Chondrocyte (in vitro differentiated cells): Measurements from ENCODE around the gene CALM1. TPM values are rescaled to one million over a fixed set of nuclear protein-coding genes. Genes with fewer than 3 reads are reported as not detected.

Source experiments
- DNase-seq: peaks from one replicate; pipeline ENCODE4 v3.0.0; 2021; ENCODE audit warnings: mixed read lengths, low spot score
- H3K27ac Mint-ChIP-seq: one replicate; pipeline ENCODE4 v1.8.0; 2021; ENCODE audit warnings: mild to moderate bottlenecking, moderate library complexity, mixed read lengths; ENCODE audit not compliant: unreplicated experiment
- H3K27me3 Mint-ChIP-seq: 2 replicates; pipeline ENCODE4 v1.8.0; 2021; ENCODE audit warnings: low read depth, mixed read lengths
- H3K36me3 Mint-ChIP-seq: 2 replicates; pipeline ENCODE4 v1.8.0; 2021; ENCODE audit warnings: low read depth, mixed read lengths
- H3K4me1 Mint-ChIP-seq: 2 replicates; pipeline ENCODE4 v1.8.0; 2021; ENCODE audit warnings: low read depth, mild to moderate bottlenecking, mixed read lengths
- H3K4me3 Mint-ChIP-seq: one replicate; pipeline ENCODE4 v1.8.0; 2021; ENCODE audit warnings: mild to moderate bottlenecking, moderate library complexity, mixed read lengths; ENCODE audit not compliant: unreplicated experiment
- H3K9me3 Mint-ChIP-seq: 2 replicates; pipeline ENCODE4 v1.8.0; 2021; ENCODE audit warnings: low read depth, mixed read lengths
- total RNA-seq: library from RNA; stranded (reverse); gene quantifications from 3 replicates; pipeline ENCODE4 v1.2.1, GENCODE V29; 2021
- TF ChIP-seq, protein P1 (sequence below): fragments of 200-600 bp; sonication (generic); IDR thresholded peaks from 2 replicates; pipeline ENCODE4 v1.5.0; 2021; ENCODE audit warnings: antibody characterized with exemption, mild to moderate bottlenecking, moderate library complexity

The CALM1 gene
- total RNA-seq, 1 donor from 2014 or later = 273 TPM

DNA sequence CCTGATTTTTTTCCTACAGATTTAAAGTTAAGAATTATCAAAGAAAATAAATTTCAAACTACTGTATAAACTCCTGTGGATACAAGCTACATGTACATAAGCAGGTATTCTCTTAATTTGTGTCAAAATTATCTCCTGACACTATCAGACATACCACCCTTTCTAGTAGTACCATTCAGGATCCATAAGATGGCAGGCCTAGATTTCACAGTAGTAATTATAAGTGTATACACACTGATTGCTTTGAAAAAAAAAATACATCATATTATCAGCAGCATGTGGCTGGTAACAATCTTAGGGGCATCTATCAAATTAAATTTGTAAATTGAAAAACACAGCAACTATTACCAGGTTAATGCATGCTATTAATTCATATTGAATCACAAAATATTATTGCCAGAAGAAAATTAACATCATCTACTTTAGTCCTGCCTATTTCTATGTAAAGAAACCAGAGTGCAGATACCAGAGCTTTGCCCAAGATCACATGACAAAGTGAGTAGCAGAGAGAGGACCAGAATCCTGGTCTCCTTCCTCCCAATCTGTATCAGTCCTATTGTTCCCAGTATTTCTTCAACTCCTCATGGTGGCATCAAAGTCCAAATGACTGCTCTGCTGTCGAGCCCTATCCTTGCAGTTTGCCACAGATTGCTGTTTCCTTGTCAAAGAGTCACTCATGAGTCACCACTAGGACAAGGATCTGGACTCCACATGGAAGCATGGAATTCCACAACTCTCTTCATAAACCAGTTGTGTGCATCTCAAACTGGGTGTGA lies 27.7 kb upstream of the CALM1 start:
- Mint-ChIP-seq H3K27ac (no peak overlapping the region), H3K4me1 (no peaks in the 10 kb centered on the region), H3K27me3 (no peaks in the 10 kb centered on the region), H3K36me3 (no peaks in the 10 kb centered on the region), H3K9me3 (no peaks in the 10 kb centered on the region), H3K4me3 (no peak overlapping the region)
- DNase-seq = no peak
- TF ChIP-seq, protein P1, sequence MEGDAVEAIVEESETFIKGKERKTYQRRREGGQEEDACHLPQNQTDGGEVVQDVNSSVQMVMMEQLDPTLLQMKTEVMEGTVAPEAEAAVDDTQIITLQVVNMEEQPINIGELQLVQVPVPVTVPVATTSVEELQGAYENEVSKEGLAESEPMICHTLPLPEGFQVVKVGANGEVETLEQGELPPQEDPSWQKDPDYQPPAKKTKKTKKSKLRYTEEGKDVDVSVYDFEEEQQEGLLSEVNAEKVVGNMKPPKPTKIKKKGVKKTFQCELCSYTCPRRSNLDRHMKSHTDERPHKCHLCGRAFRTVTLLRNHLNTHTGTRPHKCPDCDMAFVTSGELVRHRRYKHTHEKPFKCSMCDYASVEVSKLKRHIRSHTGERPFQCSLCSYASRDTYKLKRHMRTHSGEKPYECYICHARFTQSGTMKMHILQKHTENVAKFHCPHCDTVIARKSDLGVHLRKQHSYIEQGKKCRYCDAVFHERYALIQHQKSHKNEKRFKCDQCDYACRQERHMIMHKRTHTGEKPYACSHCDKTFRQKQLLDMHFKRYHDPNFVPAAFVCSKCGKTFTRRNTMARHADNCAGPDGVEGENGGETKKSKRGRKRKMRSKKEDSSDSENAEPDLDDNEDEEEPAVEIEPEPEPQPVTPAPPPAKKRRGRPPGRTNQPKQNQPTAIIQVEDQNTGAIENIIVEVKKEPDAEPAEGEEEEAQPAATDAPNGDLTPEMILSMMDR = peak; percentile 42

DNA sequence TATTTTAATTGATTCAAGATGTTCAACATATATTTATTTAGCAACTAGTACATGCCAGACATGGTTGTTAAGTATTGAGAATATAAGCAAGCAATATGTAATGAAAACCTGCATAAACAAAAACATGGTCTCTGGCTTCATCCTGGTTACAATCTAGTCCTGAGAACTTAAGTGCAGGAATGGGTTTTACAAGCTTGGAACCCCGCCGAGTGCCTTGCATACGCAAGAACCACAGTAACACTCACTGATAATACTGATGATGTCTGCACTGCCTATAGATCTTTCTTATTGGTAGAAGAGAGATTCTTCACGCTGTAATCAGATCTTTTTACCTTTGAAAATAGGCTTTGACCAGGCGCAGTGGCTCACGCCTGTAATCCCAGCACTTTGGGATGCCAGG lies 22.9 kb upstream of the CALM1 start:
- no peak for DNase-seq
- no peaks in the 10 kb centered on the region for H3K27me3 Mint-ChIP-seq
- no peaks in the 10 kb centered on the region for H3K36me3 Mint-ChIP-seq
- no peak overlapping the region for H3K4me3 Mint-ChIP-seq
- H3K27ac Mint-ChIP-seq = no peak overlapping the region
- H3K9me3 Mint-ChIP-seq = no peaks in the 10 kb centered on the region
- H3K4me1 Mint-ChIP-seq = no peaks in the 10 kb centered on the region
- TF ChIP-seq, protein P1 = no peak

GRCh38 chr14:90374813-90375212 lies 22.0 kb upstream of the CALM1 start:
- no peak overlapping the region for H3K4me3 Mint-ChIP-seq
- no peak overlapping the region for H3K27ac Mint-ChIP-seq
- H3K27me3 Mint-ChIP-seq = no peaks in the 10 kb centered on the region

DNA sequence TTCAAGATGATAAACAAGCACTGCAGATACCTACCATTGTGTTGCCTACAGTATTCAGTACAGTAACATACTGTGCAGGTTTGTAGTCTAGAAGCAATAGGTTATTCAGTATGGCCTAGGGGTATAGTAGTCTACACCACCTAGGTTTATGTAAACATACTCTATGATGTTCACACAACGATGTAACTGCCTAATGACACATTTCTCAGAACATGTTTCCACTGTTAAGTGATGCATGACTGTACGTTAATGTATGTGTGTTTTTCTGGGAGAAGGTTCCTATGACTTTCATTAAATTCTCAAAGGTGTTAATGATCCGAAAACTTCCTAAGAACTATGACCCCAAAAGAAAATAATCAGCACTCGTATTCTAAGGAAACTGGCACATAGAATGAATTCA lies 20.9 kb upstream of the CALM1 start:
- Mint-ChIP-seq H3K36me3 (no peaks in the 10 kb centered on the region), H3K9me3 (no peaks in the 10 kb centered on the region), H3K4me3 (no peak overlapping the region), H3K27me3 (no peaks in the 10 kb centered on the region), H3K4me1 (peaks cover 3% of the 10 kb centered on the region), H3K27ac (no peak overlapping the region)
- no peak for DNase-seq
- TF ChIP-seq, protein P1 = no peak

More at GRCh38 chr14:90374813-90375212, 22.0 kb upstream of the CALM1 start:
- TF ChIP-seq, protein P1 = no peak
- no peaks in the 10 kb centered on the region for H3K36me3 Mint-ChIP-seq
- H3K9me3 Mint-ChIP-seq = no peaks in the 10 kb centered on the region
- H3K4me1 Mint-ChIP-seq = no peaks in the 10 kb centered on the region
- no peak for DNase-seq

- TF ChIP-seq, protein P1 = no peak
- Mint-ChIP-seq H3K27ac (no peak overlapping the region), H3K27me3 (no peaks in the 10 kb centered on the region), H3K4me3 (no peak overlapping the region), H3K4me1 (peaks cover 3% of the 10 kb centered on the region), H3K36me3 (no peaks in the 10 kb centered on the region), H3K9me3 (no peaks in the 10 kb centered on the region)
- DNase-seq = no peak
These were observed 18.6 kb upstream of the CALM1 start for GRCh38 chr14:90378249-90378648.
